Measurements from ENCODE around the gene RANBP3L. TPM values are rescaled to one million over a fixed set of nuclear protein-coding genes. Genes with fewer than 3 reads are reported as not detected.

The RANBP3L gene
- total and polyA plus RNA-seq, 2 experiments from 2014 or later, result not detected

- no peak for ATAC-seq
- no peaks in the 10 kb centered on the region for H3K4me1 Mint-ChIP-seq
These were observed 22.5 kb upstream of the RANBP3L start for GRCh38 chr5:36323926-36324781.

More at GRCh38 chr5:36323926-36324781, 22.5 kb upstream of the RANBP3L start:
- Mint-ChIP-seq H3K36me3 (ENCODE audit: low read depth) (no peaks in the 10 kb centered on the region), H3K27me3 (ENCODE audit: insufficient read depth, low read depth, poor library complexity) (peaks cover 1% of the 10 kb centered on the region), H3K4me3 (no peak overlapping the region), H3K27ac (no peak overlapping the region), H3K9me3 (no peaks in the 10 kb centered on the region)
- H3K36me3 ChIP-seq (ENCODE audit: insufficient read depth), result no peaks in the 10 kb centered on the region
- TF ChIP-seq REST (IDR thresholded peaks at IDR 0.05; ENCODE audit: unreplicated experiment) (no peak), EZH2phosphoT487 (IDR thresholded peaks at IDR 0.05; ENCODE audit: unreplicated experiment) (no peak), POLR2AphosphoS5 (IDR thresholded peaks at IDR 0.05; ENCODE audit: low read depth) (no peak), ETS1 (IDR thresholded peaks at IDR 0.05) (no peak), ZNF114 (CRISPR knock-in tag; IDR thresholded peaks at IDR 0.05) (no peak), NANOG (IDR thresholded peaks at IDR 0.05; ENCODE audit: borderline replicate concordance) (no peak), ZNF331 (CRISPR knock-in tag; IDR thresholded peaks at IDR 0.05; ENCODE audit: low read depth) (no peak), CTCF (conservative IDR thresholded peaks at IDR 0.05; ENCODE audit: low read depth in 2 of 2) (no peak), EZH2 (IDR thresholded peaks at IDR 0.05; ENCODE audit: low read depth, unreplicated experiment) (no peak), STAT1 (IDR thresholded peaks at IDR 0.05; ENCODE audit: unreplicated experiment) (no peak), JUNB (IDR thresholded peaks at IDR 0.05; ENCODE audit: unreplicated experiment) (no peak), ZNF462 (CRISPR knock-in tag; IDR thresholded peaks at IDR 0.05) (no peak)
- H3K79me2 ChIP-seq (replicated peaks; ENCODE audit: insufficient read depth), result no peaks in the 10 kb centered on the region
- no peaks in the 10 kb centered on the region for H3K9me2 ChIP-seq (ENCODE audit: insufficient read depth)
- no peaks in the 10 kb centered on the region for H3K27me3 ChIP-seq (ENCODE audit: insufficient read depth)
- H3K4me2 ChIP-seq, result no peak overlapping the region
- no peak overlapping the region for H3K27ac ChIP-seq (ENCODE audit: low read depth)
- H2AFZ ChIP-seq, result no peak overlapping the region; the same call in 1 of the 2 replicates
- no peaks in the 10 kb centered on the region for H4K20me1 ChIP-seq (replicated peaks; ENCODE audit: insufficient read depth)
- no peaks in the 10 kb centered on the region for H3K4me1 ChIP-seq (ENCODE audit: insufficient read depth)
- H3K4me3 ChIP-seq, result no peak overlapping the region
- DNase-seq (ENCODE audit: low spot score), result no peak
- H3F3A ChIP-seq (replicated peaks; ENCODE audit: low read depth), result no peaks in the 10 kb centered on the region

Measured in GM23338 (cell line).